Non-pigmented ciliary epithelial cell (primary cell): Measurements from ENCODE around the gene PSTPIP1.

ENCODE experiments used
- DNase-seq: peaks from one replicate; pipeline ENCODE4 v3.0.0-alpha.2; 2010; ENCODE audit warnings: low read depth

PSTPIP1 gene

DNA sequence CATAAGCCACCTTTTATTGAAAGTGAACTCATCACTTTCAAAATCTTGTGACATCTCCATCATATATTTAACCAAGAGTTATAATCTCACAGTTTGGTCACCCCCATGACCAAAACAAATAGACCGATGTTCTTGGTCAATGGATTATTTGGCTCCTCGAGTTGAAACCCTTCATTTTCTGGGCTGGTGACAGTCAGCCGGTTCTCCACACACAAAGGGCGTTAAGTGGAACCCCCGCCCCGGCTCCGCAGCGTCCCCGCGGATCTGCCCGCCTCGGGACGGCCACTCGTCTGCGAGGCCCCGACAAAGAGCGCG is 75.2 kb downstream of the PSTPIP1 start:
- DNase-seq, result no peak

DNA sequence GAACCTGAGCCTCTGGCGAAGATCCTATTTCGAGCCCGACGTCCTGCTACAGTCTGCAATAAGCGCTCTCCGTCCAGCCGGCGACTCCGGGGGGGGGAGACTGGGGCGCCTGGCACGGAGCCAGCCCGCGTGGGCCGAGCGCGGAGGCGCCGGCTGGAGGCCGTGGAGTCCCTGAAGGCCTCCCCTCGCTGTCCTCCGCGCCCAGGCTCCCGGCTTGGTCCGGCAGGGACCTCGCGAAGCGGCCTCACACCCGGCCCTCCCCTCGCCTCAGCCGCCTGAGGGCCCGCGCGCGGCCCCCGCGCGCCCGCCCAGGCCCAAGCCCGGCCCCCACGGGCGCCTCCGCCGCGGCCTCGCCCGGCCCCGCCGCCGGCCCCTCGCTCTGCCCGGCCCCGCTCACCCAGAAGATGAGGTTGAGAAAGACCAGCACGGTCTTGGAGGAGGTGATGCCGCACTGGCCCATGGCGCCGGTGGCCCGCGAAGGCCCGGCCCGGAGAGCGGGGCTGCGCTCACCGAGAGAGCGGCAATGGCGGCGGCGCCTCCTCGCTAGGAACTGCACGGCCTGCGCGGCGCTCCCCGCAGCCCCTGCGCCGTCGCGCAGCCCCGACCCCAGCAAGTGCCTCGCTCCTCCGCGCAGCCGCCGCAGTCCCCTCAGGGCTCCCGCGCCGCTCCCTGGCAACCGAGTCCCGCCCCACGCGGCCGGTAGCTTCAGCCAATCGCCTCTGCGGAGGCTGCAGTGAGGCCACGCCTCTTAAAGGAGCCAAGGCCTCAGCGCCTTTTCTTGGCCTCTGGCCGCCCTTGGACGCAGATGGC is 75.8 kb downstream of the PSTPIP1 start, which contains the start of gene TSPAN3:
TSS of gene TSPAN3 (minus strand) at position 615 of the 810 bp plus-strand sequence. CDS start at position 460, 155 bp downstream.
- DNase-seq, result peak; percentile 51

DNA sequence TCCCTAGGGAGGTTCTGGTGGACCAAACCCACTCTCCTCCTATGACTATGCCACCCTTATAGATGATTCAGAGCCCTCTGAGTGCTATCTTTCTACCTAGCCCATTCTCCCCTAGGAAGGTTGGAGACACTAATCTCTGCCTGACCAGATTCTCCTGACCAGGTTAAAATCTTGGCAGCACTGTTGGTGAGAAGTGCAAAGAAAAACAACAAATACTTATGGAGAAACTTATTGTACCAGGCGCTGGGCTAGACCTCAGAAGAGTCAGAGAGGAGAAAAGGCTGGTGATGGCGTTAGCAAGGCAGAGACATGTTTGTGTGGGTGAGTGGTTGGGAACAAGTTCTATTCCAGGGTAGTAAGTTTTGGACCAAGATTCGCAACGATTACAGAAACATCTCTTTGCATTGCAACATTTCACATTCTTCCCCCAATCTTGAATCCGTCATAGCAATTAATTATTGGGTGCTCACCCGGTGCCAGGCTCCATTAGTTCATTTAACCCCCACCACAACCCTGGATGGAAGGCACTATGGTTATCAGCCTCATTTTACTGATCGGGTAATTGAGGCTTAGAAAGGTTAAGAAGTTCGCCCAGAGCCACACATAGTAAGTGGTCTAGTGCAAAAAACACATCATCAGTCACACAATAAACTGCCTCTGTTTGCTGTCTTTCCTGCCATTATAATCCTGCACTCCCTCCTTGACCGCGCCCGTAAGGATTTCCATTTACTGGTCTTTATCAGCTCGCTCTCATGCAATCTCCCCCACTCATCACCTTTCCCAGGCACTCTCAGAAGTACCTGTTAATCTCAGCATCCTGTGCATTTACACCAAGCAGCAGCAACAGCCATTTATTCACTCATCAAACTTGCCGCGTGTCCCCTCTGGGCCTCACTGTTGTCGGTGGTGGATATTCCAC is 76.6 kb downstream of the PSTPIP1 start:
- no peak for DNase-seq

DNA sequence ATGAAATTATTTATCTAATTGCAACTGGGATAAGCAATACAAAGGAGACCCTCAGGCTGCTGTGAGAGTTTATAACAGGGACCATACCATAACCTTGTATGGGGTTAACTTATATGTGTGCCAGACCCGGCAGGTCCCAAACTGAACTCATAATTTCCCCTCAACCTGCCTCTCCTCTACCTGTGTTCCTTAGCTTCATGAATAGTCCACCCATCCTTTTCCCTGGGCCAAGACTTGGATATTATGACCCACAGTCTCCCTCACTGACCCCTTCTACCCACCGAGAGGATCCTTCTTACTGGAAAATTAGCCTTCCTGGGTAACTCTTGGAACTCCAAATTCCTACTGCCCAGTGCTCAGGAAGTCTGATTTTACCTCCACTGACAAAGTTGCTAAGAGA is 79.4 kb downstream of the PSTPIP1 start:
- no peak for DNase-seq

DNA sequence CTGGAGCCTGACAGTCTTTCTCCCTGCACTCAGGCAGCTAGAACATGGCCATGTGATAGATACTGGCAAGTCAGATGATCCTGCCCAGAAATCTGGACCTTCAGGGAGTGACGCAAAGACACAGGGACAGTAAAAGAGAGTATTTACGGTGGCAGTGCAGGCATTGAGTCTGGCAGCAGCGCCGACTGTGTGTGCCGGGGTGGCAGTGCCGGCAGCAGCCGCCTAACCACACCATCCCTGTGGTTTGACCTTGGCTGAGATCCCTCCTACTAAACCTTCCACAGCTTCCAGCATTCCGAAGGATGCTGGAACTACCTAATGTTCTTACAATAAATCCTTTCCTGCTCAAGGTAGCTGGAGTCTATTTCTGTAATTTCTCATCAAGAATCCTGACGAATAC is 80.6 kb downstream of the PSTPIP1 start:
- no peak for DNase-seq

DNA sequence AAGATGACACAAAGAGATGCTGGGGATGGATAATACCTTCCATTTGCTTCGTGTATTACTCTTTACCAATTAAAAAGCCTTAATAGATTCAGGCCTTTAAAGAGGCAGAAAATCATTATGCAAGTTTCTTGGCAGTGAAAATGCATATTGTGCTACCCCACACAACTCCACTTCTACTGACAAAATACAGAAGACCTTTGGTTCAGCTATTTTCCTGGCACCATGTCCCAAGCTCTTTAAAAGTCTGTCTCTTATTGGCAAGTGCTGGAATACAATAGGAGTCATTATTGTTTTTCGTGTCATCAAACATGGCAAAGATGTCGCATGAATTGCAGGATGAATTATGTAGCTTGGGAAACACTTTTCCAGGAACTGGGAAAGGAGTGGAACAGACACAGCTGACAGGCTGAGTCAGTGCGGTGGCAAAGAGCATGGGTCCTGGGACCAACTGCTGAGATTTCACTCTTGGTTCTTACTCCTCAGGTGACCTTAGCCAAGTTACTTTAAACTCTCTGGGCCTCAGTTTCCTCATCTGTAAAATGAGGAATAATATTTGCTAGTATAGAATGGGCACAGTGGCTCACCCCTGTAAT is 81.5 kb downstream of the PSTPIP1 start:
- DNase-seq, result no peak

DNA sequence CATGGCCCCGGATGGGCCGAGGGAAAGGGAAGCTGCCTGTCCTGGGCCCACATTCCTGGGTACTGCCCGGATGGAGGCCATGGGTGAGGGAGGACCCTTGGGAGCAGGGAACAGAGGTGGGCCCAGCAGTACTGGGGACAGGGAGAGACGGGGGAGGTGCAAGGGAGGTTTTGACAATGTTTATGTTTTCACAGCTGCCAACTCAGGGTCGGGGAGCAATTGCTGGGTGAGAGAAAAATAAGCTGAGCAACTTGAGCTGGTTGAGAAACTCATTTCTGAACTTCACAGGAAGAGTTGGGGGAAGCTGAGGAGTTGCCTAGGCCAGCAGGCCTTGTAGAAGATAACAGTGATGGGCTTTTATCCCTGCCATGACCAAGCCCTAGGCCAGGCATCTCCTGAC is 87.0 kb downstream of the PSTPIP1 start:
- no peak for DNase-seq

DNA sequence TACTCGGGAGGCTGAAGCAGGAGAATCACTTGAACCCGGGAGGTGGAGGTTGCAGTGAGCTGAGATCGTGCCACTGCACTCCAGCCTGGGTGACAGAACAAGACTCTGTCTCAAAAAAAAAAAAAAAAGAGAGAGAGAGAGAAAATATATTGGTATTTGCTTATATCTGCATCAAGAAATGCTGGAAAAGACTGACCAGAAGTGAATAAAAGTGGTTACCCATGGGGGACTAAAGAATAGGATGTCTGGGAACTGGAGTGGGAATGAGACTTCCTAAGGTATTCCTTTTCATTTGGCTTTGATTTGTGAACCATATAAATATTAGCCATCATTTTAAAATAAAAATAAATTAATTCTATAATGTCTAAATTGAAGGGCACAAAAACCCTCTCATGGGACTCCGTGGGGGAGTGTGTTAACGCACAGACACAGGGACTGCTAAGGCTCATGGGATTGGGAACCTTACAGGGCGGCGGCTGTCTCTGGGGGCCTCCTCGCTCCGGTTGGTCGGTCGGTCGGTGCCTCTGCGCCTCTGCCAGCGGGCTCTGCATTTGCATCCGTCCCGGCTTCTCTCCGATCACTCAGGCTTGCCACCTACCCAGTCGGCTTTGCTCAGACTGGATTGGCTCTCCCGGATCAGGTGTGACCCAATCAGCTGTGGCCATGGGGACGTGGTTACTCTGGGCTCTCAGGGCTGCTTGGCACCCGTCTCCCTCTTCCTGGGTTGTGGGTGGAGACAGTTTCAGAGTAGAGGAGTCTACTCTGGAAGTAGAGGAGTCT is 88.6 kb downstream of the PSTPIP1 start:
- no peak for DNase-seq

DNA sequence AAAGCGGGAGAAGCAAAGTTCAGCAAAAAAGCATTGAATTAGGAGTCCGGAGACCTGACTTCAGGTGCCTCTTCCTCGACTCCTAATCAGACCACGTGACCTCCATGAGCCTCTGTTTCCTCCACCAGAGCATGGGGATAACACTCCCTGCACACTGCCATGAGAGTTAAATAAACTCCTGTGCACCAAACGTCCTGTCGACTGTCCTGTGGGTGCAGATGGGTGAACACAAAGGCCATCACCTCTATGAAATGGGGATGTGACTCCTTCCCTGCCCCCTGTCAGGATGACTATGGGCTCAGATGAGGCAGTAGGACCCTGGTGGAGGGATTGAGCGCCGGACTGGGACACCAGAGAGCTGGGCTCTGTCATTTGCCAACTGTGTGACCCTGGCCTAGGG is 89.5 kb downstream of the PSTPIP1 start:
- no peak for DNase-seq

DNA sequence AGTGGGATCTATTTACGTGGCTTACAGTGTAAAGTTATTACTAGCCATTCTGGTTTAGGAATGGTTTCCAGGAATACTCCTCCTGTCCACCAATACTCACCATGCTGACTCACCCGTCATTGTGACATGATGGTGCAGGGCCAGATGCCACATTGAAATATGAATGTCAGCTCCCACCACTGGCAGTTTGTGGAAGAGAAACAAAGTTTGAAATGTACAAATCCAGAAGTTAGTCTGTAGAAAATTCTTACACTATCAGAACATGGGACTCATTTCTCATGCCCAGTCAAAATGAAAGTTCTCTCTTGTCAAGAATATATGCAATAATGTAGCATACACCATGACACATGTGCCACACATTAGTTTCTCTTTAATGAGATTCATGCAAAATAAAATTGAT is 90.4 kb downstream of the PSTPIP1 start:
- DNase-seq, result no peak
